ENCODE data around the gene EMP1.
"Not testable (repeated sequence)": the region's sequence is repeated elsewhere in the genome, so short reads cannot be mapped to it uniquely, and the experiment has no call there.

The EMP1 gene

DNA sequence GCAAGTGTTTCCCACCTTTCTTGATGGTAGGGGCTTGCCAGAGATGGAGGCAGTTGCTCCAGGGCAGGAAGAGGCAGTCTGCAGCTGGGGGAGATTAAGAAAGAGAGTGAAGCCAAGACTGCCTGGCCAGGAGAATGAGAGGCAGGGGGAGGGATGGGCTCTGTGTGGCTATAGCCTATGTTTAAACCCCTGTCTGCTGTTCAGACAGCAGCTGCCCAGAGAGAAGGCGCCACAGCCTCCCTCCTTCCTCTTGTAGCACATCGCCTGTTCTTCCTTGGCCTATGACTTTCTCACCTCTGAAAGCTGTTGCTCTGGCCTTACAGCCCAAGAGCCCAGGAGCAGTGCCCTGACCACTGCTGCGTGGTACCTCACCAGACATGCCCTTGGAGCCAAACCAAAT lies 61.7 kb downstream of the EMP1 start:
- no peak for DNase-seq (ENCODE audit: low read depth)

DNA sequence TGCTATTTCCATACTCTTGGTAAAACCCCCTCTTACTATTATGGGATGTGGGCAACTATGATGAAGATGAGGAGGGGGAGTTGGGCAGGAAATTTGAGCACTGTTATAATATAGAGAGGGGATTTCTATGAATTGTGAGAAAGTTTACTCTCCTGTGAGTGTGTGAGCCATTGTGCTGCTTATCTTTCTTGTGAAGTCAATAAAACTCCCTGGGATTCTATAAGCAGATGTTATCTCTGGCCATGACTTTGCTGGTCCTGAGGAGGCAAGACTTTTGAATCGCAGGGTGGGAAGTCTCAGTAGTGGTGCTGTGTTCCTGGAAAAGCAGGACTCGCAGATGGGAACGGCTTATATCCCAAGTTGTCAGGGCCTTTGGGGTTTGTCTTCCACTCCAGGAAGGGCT lies 62.2 kb downstream of the EMP1 start:
- no peak for DNase-seq (ENCODE audit: low read depth)

DNA sequence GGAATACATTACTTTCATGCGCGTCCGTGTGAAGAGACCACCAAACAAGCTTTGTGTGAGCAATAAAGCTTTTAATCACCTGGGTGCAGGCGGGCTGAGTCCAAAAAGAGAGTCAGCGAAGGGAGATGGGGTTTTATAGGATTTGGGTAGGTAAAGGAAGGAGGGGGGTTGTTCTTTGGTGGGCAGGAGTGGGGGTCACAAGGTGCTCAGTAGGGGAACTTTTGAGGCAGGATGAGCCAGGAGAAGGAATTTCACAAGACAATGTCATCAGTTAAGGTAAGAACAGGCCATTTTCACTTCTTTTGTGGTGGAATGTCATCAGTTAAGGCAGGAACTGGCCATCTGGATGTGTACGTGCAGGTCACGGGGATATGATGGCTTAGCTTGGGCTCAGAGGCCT lies 63.1 kb downstream of the EMP1 start:
- DNase-seq (ENCODE audit: low read depth) = not testable (repeated sequence)

GRCh38 chr12:13267826-13268225 lies 71.3 kb downstream of the EMP1 start:
- DNase-seq (ENCODE audit: low read depth) = not testable (repeated sequence)

DNA sequence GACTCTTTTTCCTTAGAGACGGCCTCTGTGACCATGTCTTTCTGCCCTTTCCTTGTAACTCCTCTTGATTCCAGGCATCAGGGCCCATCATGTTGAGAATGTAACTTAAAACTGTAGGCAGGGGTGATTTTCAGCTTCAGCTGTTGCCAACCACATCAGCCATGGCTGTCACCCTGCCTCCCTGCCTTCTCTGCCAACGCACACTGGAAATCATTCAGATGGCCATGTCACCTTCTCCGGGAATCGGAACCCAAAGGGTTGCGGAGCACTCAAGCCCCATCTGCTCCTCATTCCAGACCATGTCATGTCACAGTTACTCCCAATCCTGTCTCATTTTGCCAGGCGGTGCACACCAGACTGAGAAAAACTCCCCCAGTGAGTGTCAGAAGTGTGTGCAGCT lies 72.1 kb downstream of the EMP1 start:
- DNase-seq (ENCODE audit: low read depth) = no peak
